Measurements from ENCODE around the gene PCYT2. TPM values are rescaled to one million over a fixed set of nuclear protein-coding genes. Genes with fewer than 3 reads are reported as not detected.

PCYT2 gene
- total RNA-seq, 1 donor from 2014 or later, result 93.2 TPM

- Mint-ChIP-seq H3K27me3 (peaks cover 9% of the 10 kb centered on the region), H3K36me3 (ENCODE audit: insufficient read depth) (peaks cover 12% of the 10 kb centered on the region), H3K27ac (no peak overlapping the region), H3K4me1 (ENCODE audit: low read depth) (no peaks in the 10 kb centered on the region), H3K9me3 (ENCODE audit: low read depth) (no peaks in the 10 kb centered on the region), H3K4me3 (ENCODE audit: low read depth) (no peak overlapping the region)
- no peak for TF ChIP-seq CTCF (IDR thresholded peaks at IDR 0.05; ENCODE audit: unreplicated experiment)
- DNase-seq (ENCODE audit: low spot score, unreplicated experiment), result no peak
Observed at GRCh38 chr17:81903415-81903831, 7.8 kb downstream of the PCYT2 start.

GRCh38 chr17:81902653-81903414, 8.4 kb downstream of the PCYT2 start:
- Mint-ChIP-seq H3K27ac (no peak overlapping the region), H3K4me3 (ENCODE audit: low read depth) (no peak overlapping the region), H3K4me1 (ENCODE audit: low read depth) (no peaks in the 10 kb centered on the region), H3K36me3 (ENCODE audit: insufficient read depth) (peaks cover 14% of the 10 kb centered on the region), H3K27me3 (peaks cover 9% of the 10 kb centered on the region), H3K9me3 (ENCODE audit: low read depth) (no peaks in the 10 kb centered on the region)
- TF ChIP-seq CTCF (IDR thresholded peaks at IDR 0.05; ENCODE audit: unreplicated experiment), result no peak
- DNase-seq (ENCODE audit: low spot score, unreplicated experiment), result no peak

- no peaks in the 10 kb centered on the region for H3K4me1 Mint-ChIP-seq (ENCODE audit: low read depth)
- peaks cover 9% of the 10 kb centered on the region for H3K27me3 Mint-ChIP-seq
- no peak for TF ChIP-seq CTCF (IDR thresholded peaks at IDR 0.05; ENCODE audit: unreplicated experiment)
- H3K4me3 Mint-ChIP-seq (ENCODE audit: low read depth), result no peak within 1 kb of the TSS
- peaks cover 16% of the 10 kb centered on the region for H3K36me3 Mint-ChIP-seq (ENCODE audit: insufficient read depth)
- DNase-seq (ENCODE audit: low spot score, unreplicated experiment), result no peak
- no peaks in the 10 kb centered on the region for H3K9me3 Mint-ChIP-seq (ENCODE audit: low read depth)
- no peak within 1 kb of the TSS for H3K27ac Mint-ChIP-seq
Observed at GRCh38 chr17:81902023-81902652, 9.1 kb downstream of the PCYT2 start, which contains the start of gene NPB. Gene NPB, plus strand, starts transcription at chr17:81902238. Its CDS starts 40 bp downstream, at chr17:81902278.

GRCh38 chr17:81901167-81902022, 9.8 kb downstream of the PCYT2 start:
- Mint-ChIP-seq H3K27ac (no peak overlapping the region), H3K27me3 (peaks cover 9% of the 10 kb centered on the region), H3K4me1 (ENCODE audit: low read depth) (no peaks in the 10 kb centered on the region), H3K36me3 (ENCODE audit: insufficient read depth) (peaks cover 16% of the 10 kb centered on the region), H3K4me3 (ENCODE audit: low read depth) (peak overlapping the region; percentile 47), H3K9me3 (ENCODE audit: low read depth) (no peaks in the 10 kb centered on the region)
- DNase-seq (ENCODE audit: low spot score, unreplicated experiment), result no peak
- no peak for TF ChIP-seq CTCF (IDR thresholded peaks at IDR 0.05; ENCODE audit: unreplicated experiment)
